Heart left ventricle (tissue), 13 donors: Measurements from ENCODE around the gene EYS.

ENCODE experiments used
- CTCF ChIP-seq, 12 donors: fragments of 200-600 bp; sonication (generic) in 4 of 12; IDR thresholded peaks; one replicate each; pipeline versions ENCODE4 v1.5.0 to v1.8.0; 2018 to 2022; ENCODE audit warnings: antibody characterized with exemption in 12 of 12, mild to moderate bottlenecking in 5 of 12
- POLR2A ChIP-seq, 2 donors: fragments of 450-650 bp; IDR thresholded peaks; one replicate each; pipeline ENCODE4 v1.6.1; 2017; ENCODE audit warnings: antibody characterized with exemption in 2 of 2, mild to moderate bottlenecking in 2 of 2, moderate library complexity in 2 of 2
- donor health status: ischemic (EF 13 %, LVEDD 7.1; RV severe dilation, severe dysfunction).
- donor health status: DM: no; HTN: yes; CAD: no.
- donor health status: DM: no; HTN: no; CAD: no.
- donor health status: ischemic (EF 25% LVEDD 6.9; RV normal size, moderate dysfunction).
- donor health status: ischemic (EF 25% LVEDD 5.7; RV mildly dilated, moderate dysfunction).
- donor health status: ischemic (EF 35%, LVEDD 5.7; RV mildly dilated, moderate dysfunction).
- donor health status: nonischemic (EF 11% LVEDD 7.7; RV severe dilation, severe dysfunction).
- donor health status: DM: yes; HTN: yes; CAD: no.
- donor health status: PGD.
- donor health status: ischemic (EF 29% LVEDD 5.4; RV normal size, mild dysfunction).
- donor health status: nonischemic (EF 23%, LVEDD 6.1; RV moderate dilation, normal function).

GRCh38 chr6:65059568-65059967 lies 647.5 kb downstream of the EYS start:
- no peak for TF ChIP-seq CTCF (IDR thresholded peaks at IDR 0.05)
- no peak for TF ChIP-seq POLR2A (IDR thresholded peaks at IDR 0.05)
